Pulmonary artery endothelial cell (primary cell): ENCODE results near the gene ATF4. TPM values are rescaled to one million over a fixed set of nuclear protein-coding genes. Genes with fewer than 3 reads are reported as not detected.

ENCODE experiments used
- DNase-seq: peaks from one replicate; pipeline ENCODE4 v3.0.0-alpha.2; 2011; ENCODE audit warnings: low read depth, low spot score
- total RNA-seq: library from RNA; depleted of rRNA; stranded (reverse); fragments of >200 nt; gene quantifications from 2 replicates; pipeline ENCODE4 v1.2.3, GENCODE V29; 2014

Gene ATF4, protein sequence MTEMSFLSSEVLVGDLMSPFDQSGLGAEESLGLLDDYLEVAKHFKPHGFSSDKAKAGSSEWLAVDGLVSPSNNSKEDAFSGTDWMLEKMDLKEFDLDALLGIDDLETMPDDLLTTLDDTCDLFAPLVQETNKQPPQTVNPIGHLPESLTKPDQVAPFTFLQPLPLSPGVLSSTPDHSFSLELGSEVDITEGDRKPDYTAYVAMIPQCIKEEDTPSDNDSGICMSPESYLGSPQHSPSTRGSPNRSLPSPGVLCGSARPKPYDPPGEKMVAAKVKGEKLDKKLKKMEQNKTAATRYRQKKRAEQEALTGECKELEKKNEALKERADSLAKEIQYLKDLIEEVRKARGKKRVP
- total RNA-seq, result 178 and 290 TPM in 2 replicates

DNA sequence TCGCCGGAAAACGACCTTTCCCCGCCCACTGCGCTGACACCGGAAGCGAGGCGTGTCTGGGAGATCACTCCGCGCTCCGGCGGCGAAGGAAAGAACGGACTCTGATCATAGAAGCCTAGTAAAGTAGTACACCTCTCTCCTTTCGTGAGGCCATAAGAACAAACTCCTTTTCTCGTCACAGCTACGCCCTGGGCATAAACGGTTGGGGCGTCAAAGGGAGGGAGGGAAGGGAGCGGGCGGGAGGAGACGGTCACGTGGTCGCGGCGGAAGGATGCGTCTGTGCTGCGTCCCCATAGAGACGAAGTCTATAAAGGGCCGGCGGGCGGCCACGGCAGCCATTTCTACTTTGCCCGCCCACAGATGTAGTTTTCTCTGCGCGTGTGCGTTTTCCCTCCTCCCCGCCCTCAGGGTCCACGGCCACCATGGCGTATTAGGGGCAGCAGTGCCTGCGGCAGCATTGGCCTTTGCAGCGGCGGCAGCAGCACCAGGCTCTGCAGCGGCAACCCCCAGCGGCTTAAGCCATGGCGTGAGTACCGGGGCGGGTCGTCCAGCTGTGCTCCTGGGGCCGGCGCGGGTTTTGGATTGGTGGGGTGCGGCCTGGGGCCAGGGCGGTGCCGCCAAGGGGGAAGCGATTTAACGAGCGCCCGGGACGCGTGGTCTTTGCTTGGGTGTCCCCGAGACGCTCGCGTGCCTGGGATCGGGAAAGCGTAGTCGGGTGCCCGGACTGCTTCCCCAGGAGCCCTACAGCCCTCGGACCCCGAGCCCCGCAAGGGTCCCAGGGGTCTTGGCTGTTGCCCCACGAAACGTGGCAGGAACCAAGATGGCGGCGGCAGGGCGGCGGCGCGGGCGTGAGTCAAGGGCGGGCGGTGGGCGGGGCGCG, at the start of gene ATF4:
Gene ATF4, plus strand, starts transcription at position 337 of the 880 bp plus-strand sequence. CDS start 884 bp downstream, outside the sequence.
- DNase-seq, result no peak

DNA sequence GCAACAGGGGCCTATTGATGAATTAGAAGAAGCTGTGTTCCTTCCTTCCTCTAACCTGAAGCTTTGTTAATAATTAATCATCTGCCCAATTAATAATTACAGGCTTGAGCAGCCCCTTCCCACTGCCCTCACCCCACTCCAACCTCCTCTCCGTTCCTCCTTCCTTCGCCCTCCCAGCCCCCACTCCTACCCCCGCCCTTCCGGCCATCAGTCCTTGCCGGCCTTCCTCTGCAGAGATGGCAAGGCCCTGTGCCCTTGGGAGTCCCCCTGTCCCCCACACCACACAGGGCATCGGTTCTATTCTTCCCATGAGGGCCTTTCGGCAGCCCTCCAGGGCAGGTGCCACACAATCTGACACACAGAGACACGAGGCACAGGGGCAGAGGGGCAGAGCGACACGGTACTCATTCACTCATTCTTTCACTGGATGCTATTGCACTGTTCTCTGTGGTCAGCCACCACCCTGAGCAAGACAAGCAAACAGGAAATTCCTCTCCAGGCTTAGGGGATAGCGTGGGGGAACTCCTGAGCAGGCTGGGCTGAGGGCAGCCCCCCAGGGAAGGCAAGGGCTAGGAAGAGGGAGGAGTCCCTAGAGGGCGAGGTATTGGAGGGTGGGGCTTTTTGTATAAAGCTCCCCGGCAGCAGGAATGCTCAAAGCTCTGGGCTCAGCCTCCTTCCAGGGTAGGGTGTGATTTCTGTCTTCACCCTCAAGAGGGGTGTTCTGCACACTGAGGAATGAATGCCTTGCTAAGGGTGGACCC, 48.8 kb upstream of the ATF4 start:
- DNase-seq, result no peak

- no peak for DNase-seq
Observed at GRCh38 chr22:39472570-39473556, 47.5 kb upstream of the ATF4 start.

DNA sequence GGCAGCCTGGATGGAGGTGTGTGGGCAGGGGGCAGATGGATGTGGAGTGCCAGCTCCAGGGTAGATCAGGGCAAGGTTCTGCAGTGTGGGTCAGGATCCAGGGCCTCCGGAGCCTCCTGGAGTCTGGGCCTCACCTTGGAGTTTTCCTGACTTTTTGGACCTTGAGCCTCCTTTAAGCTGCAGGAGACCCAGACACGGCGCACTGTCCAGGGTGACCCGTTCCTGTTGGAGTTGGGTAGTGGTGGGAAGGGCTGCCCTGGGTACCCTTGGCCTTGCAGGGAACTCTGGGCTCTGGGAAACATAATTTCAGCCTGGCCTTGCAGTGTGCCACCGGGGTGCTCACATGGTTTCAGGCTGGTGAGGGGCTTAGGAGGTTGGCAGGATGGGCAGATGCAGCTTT, 46.5 kb upstream of the ATF4 start:
- DNase-seq, result no peak

- DNase-seq, result no peak
Observed at GRCh38 chr22:39474351-39475111, 45.8 kb upstream of the ATF4 start.

- no peak for DNase-seq
Observed at GRCh38 chr22:39475337-39475736, 45.0 kb upstream of the ATF4 start.

DNA sequence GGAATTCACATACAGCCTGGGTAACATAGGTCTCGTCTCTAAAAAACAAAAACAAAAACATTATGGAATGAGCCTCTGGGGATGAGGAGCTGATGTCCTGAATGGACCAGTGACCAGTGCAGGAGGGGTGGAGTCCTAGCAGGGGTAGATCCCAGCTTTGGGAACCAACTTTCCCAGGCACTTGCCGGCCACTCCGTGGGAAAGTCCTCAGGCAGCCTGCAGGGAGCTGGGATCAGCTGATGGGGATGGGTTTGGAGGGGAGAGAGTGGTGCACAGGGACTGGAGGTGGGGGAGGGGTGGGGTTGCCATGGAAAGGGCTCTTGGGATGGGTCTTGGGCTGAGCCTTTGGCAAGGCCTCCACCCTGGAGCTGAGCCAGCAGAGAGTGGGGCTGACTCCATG, 44.5 kb upstream of the ATF4 start:
- no peak for DNase-seq

DNA sequence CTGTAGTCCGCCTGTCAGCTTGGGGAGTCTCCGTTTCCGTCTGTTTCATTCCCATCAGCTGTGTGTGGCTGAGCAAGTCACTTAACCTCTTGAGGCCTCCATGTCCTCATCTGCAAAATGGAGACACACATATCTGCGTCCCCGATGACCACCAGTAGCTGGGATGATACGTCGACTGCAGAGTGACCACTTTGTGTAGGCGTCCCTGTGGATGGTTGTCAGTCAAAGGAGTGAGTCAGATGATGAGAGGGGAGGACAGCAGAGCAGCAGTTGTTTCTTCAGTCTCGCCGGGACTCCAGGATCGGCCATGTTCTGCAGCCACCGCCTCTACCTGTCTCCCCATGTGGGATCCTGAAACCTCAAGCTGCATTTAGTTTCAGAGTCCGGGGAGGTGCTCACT, 43.7 kb upstream of the ATF4 start:
- DNase-seq, result no peak

DNA sequence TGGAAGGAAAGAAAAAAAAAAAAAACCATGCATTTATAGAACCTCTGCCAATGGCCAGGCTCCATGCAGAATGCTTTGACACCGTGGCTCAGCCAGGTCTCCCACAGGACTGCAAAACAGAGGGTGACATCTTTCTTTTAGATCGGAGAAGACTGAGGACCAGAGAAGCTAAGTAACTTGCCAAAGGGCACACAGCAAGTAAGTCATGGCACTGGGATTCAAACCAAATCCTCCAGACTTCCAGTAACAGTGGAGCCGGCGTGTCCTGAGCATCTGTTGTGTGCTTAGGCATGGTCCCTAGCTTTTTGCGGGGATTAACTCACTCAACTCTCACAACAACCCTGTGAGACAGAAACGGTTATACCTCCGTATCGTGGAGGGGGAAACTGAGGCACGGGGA, 42.8 kb upstream of the ATF4 start:
- DNase-seq, result no peak

GRCh38 chr22:39478441-39478850, 41.9 kb upstream of the ATF4 start:
- DNase-seq, result no peak

DNA sequence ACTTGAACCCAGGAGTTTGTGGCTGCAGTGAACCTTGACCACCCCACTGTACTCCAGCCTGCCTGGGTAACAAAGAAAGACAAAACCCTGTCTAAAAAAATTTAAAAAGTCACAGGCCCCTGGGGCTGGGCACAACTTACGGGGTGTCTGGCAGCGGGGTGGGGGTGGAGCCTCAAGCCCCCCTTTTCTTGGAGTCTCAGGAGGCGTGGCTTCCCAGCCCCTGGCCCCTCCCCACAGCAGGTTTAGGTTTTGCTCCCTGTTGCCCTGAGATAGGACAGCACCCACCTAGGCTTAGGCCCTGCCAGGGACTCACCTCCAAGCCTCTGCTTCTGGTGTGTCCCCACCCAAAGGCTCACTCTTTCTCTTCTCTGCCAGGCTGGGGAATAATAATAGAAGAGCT, 41.1 kb upstream of the ATF4 start:
- DNase-seq, result no peak

DNA sequence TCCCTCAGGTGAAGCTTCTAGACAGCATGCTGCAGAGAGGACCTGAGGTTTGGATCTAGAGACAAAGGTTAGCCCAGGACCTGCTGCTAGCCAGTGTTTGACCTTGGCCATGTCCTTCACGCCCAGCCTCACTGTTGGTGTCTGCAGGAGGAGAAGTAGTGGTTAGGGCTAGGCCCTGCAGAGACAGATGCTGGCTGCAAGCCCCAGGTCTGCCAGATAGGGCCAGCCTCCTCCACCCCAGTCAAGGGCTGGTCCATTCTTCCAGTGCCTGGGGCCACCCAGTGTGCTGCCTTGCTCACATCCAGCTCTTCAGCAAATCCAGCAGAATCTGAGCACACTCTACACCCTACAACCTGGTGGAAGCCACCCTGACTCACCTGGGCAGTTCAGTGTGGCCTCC, 39.8 kb upstream of the ATF4 start:
- no peak for DNase-seq

DNA sequence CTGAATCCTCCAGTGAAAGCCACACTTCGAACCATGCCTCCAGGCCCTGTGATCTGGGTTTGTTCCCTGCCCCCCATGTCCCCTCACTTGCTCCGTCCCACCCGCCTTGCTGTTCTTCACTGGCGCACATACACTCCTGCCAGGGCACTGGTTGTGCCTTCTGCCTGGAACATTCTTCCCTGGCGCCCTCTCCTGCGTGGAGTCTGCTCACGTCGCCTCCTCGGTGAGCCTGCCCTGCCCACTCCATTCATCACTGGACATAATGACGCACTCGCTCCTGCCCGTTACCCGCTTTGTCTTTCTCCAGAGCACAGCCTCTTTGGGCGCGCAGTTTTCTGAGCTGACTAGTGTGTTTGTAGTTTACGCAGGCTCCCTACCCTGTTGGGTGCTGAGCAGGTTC, 39.3 kb upstream of the ATF4 start:
- no peak for DNase-seq

DNA sequence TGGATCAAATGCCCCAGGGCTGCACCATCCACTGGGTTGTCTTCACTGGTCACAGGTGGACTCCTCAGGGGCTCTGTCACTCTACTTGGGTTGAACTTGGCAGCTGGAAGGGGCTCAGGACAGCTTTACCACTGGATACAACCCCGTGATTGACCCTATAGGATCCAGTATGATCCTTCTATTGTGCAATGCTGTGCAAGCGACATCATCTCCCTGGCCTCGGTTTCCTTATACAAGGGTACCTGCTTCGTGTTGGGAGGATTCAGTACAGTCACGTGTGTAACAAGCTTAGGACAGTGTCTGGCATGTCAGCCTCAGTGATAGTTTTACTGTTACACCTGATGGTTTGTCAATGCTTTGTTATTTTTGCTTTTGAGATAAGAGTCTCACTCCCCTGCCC, 38.8 kb upstream of the ATF4 start:
- no peak for DNase-seq

GRCh38 chr22:39482768-39483167, 37.6 kb upstream of the ATF4 start:
- DNase-seq, result no peak

DNA sequence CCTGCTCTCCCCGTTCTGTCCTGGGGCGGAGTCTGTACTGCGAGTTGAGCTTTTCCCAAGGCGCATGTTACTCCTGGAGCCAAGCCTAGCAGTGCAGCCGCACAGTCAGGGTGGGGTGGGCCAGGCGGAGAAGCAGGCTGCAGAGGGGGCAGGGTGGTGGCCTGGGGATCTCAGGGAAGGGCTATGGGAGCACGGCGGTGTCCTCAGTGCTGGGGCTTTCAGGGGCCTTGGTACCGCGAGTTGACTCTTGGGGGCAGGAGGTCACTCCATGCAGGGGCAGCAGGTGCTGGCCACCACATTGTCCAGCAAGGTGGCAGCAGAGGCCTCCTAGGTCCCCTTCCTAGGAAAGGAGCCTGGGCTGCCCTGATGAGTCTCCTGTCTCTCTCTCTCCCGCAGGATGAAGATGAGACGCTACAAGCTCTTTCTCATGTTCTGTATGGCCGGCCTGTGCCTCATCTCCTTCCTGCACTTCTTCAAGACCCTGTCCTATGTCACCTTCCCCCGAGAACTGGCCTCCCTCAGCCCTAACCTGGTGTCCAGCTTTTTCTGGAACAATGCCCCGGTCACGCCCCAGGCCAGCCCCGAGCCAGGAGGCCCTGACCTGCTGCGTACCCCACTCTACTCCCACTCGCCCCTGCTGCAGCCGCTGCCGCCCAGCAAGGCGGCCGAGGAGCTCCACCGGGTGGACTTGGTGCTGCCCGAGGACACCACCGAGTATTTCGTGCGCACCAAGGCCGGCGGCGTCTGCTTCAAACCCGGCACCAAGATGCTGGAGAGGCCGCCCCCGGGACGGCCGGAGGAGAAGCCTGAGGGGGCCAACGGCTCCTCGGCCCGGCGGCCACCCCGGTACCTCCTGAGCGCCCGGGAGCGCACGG, 33.2 kb upstream of the ATF4 start:
- no peak for DNase-seq

DNA sequence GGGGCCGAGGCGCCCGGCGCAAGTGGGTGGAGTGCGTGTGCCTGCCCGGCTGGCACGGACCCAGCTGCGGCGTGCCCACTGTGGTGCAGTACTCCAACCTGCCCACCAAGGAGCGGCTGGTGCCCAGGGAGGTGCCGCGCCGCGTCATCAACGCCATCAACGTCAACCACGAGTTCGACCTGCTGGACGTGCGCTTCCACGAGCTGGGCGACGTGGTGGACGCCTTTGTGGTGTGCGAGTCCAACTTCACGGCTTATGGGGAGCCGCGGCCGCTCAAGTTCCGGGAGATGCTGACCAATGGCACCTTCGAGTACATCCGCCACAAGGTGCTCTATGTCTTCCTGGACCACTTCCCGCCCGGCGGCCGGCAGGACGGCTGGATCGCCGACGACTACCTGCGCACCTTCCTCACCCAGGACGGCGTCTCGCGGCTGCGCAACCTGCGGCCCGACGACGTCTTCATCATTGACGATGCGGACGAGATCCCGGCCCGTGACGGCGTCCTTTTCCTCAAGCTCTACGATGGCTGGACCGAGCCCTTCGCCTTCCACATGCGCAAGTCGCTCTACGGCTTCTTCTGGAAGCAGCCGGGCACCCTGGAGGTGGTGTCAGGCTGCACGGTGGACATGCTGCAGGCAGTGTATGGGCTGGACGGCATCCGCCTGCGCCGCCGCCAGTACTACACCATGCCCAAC, 32.4 kb upstream of the ATF4 start:
- no peak for DNase-seq

DNA sequence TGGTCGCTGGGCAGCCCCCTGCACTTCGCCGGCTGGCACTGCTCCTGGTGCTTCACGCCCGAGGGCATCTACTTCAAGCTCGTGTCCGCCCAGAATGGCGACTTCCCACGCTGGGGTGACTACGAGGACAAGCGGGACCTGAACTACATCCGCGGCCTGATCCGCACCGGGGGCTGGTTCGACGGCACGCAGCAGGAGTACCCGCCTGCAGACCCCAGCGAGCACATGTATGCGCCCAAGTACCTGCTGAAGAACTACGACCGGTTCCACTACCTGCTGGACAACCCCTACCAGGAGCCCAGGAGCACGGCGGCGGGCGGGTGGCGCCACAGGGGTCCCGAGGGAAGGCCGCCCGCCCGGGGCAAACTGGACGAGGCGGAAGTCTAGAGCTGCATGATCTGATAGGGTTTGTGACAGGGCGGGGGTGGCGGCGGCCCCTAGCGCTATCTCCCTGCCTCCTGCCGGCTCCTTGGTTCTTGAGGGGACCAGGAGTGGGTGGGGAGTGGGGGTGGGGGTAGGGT, 31.7 kb upstream of the ATF4 start:
- no peak for DNase-seq
